Measurements from ENCODE around the gene PRKN.

PRKN gene

DNA sequence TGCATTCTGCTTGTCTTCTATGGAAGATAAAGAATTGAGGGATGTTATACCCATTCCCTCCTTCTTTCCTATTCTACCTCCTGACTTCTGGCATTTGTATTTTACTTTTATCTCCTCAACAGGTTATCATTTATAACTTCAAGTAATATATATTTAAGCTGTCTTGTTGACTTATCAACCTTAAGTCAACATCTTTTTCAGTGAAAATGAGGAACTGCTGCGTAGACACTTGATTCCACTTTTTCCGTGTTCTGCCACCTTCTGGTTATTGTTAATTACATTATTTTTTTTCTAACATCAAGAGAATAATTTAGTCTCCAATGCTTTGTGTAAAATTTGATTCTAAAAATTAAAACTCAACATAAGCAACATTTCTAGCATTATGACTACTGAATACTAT lies 107.5 kb downstream of the PRKN start:
- TF ChIP-seq ARNTL (CRISPR knock-in tag; IDR thresholded peaks at IDR 0.05; ENCODE audit: borderline replicate concordance, low read depth) (no peak), ZNF8 (CRISPR knock-in tag; IDR thresholded peaks at IDR 0.05) (no peak)
- no peak for ATAC-seq

DNA sequence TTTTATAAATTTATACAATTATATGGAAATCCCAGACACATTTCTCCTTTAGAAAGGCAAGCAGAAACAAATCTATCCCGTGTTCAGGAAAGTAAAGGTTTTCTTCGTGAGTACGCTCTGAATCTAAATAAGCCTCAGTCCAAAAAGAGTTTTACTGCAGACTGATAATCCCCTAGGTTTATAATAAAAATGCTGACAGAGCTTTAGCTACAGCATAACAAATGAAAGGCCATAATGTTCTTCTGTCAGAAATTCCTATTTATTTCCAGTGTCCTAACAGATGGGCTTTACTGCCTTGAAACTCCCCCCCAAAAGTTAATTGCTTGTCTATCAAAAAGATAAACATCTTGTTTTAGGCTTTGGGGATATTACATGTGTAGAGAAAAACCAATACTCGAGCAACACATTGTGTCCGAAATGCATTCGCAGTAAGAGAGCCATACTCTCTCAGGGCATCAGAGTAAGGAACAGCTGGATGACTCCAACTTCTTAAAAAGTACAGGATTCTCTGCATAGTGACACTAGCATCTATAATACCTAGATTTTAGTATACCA lies 109.0 kb downstream of the PRKN start:
- ATAC-seq, result no peak

More for the DNA sequence above, 109.0 kb downstream of the PRKN start:
- TF ChIP-seq SNAI2 (CRISPR knock-in tag; IDR thresholded peaks at IDR 0.05) (no peak), TOX (CRISPR knock-in tag; IDR thresholded peaks at IDR 0.05; ENCODE audit: borderline replicate concordance) (no peak), OSR1 (CRISPR knock-in tag; IDR thresholded peaks at IDR 0.05) (no peak), ESRRG (CRISPR knock-in tag; IDR thresholded peaks at IDR 0.05) (no peak), TCF4 (CRISPR knock-in tag; IDR thresholded peaks at IDR 0.05; ENCODE audit: borderline replicate concordance) (no peak), ZFP30 (CRISPR knock-in tag; IDR thresholded peaks at IDR 0.05) (no peak), ZNF8 (CRISPR knock-in tag; IDR thresholded peaks at IDR 0.05) (no peak), ZNF70 (CRISPR knock-in tag; IDR thresholded peaks at IDR 0.05) (no peak), CREB5 (CRISPR knock-in tag; IDR thresholded peaks at IDR 0.05; ENCODE audit: low read depth) (no peak), ZC3H10 (CRISPR knock-in tag; IDR thresholded peaks at IDR 0.05) (no peak), ARNTL (CRISPR knock-in tag; IDR thresholded peaks at IDR 0.05; ENCODE audit: borderline replicate concordance, low read depth) (no peak), RARB (CRISPR knock-in tag; IDR thresholded peaks at IDR 0.05) (no peak), ISL1 (CRISPR knock-in tag; IDR thresholded peaks at IDR 0.05) (no peak), GLIS3 (CRISPR knock-in tag; IDR thresholded peaks at IDR 0.05) (no peak), POU6F1 (CRISPR knock-in tag; IDR thresholded peaks at IDR 0.05; ENCODE audit: borderline replicate concordance, low read depth) (no peak), PATZ1 (CRISPR knock-in tag; IDR thresholded peaks at IDR 0.05; ENCODE audit: borderline replicate concordance) (no peak), ZFP3 (CRISPR knock-in tag; IDR thresholded peaks at IDR 0.05) (no peak)
- TF ChIP-seq, protein P1, sequence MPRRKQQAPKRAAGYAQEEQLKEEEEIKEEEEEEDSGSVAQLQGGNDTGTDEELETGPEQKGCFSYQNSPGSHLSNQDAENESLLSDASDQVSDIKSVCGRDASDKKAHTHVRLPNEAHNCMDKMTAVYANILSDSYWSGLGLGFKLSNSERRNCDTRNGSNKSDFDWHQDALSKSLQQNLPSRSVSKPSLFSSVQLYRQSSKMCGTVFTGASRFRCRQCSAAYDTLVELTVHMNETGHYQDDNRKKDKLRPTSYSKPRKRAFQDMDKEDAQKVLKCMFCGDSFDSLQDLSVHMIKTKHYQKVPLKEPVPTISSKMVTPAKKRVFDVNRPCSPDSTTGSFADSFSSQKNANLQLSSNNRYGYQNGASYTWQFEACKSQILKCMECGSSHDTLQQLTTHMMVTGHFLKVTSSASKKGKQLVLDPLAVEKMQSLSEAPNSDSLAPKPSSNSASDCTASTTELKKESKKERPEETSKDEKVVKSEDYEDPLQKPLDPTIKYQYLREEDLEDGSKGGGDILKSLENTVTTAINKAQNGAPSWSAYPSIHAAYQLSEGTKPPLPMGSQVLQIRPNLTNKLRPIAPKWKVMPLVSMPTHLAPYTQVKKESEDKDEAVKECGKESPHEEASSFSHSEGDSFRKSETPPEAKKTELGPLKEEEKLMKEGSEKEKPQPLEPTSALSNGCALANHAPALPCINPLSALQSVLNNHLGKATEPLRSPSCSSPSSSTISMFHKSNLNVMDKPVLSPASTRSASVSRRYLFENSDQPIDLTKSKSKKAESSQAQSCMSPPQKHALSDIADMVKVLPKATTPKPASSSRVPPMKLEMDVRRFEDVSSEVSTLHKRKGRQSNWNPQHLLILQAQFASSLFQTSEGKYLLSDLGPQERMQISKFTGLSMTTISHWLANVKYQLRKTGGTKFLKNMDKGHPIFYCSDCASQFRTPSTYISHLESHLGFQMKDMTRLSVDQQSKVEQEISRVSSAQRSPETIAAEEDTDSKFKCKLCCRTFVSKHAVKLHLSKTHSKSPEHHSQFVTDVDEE (CRISPR knock-in tag; IDR thresholded peaks at IDR 0.05), result no peak
- TF ChIP-seq, protein P2, sequence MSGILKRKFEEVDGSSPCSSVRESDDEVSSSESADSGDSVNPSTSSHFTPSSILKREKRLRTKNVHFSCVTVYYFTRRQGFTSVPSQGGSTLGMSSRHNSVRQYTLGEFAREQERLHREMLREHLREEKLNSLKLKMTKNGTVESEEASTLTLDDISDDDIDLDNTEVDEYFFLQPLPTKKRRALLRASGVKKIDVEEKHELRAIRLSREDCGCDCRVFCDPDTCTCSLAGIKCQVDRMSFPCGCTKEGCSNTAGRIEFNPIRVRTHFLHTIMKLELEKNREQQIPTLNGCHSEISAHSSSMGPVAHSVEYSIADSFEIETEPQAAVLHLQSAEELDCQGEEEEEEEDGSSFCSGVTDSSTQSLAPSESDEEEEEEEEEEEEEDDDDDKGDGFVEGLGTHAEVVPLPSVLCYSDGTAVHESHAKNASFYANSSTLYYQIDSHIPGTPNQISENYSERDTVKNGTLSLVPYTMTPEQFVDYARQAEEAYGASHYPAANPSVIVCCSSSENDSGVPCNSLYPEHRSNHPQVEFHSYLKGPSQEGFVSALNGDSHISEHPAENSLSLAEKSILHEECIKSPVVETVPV (CRISPR knock-in tag; IDR thresholded peaks at IDR 0.05), result no peak

Data from SK-N-SH treated with all-trans-retinoic acid at 6 μM for 48 hours (cell line).